ENCODE data around the gene APOC3.

GRCh38 chr11:116838321-116839084 lies 8.8 kb downstream of the APOC3 start:
- TF ChIP-seq CTCF (conservative IDR thresholded peaks at IDR 0.05 in 1 of 2, IDR thresholded peaks at IDR 0.05 in 1 of 2; ENCODE audit: low read depth in 1 of 2, low read length in 2 of 2) (no peak), EZH2 (IDR thresholded peaks at IDR 0.05; ENCODE audit: low read length, missing control alignments) (no peak)

Measured in fibroblast of lung (primary cell).